Mesothelial cell of epicardium (in vitro differentiated cells): ENCODE results near the gene SPRY1. TPM values are rescaled to one million over a fixed set of nuclear protein-coding genes. Genes with fewer than 3 reads are reported as not detected.

ENCODE experiments used
- DNase-seq, 2 experiments: peaks; one replicate each; pipeline ENCODE4 v3.0.0; 2021; ENCODE audit warnings: low spot score in 2 of 2; ENCODE audit not compliant: unreplicated experiment in 2 of 2
- H3K27ac Mint-ChIP-seq: 2 replicates; pipeline ENCODE4 v1.8.0; 2021; ENCODE audit warnings: mixed read lengths
- H3K27me3 Mint-ChIP-seq: 2 replicates; pipeline ENCODE4 v1.8.0; 2021; ENCODE audit warnings: low read depth, mixed read lengths
- H3K36me3 Mint-ChIP-seq: 2 replicates; pipeline ENCODE4 v1.8.0; 2021; ENCODE audit warnings: mixed read lengths
- H3K4me1 Mint-ChIP-seq: 2 replicates; pipeline ENCODE4 v1.8.0; 2021; ENCODE audit warnings: mixed read lengths
- H3K4me3 Mint-ChIP-seq: 2 replicates; pipeline ENCODE4 v1.8.0; 2021; ENCODE audit warnings: mild to moderate bottlenecking, moderate library complexity, mixed read lengths
- H3K9me3 Mint-ChIP-seq: 2 replicates; pipeline ENCODE4 v1.8.0; 2021; ENCODE audit warnings: mixed read lengths
- total RNA-seq: library from RNA; stranded (reverse); gene quantifications from 3 replicates; pipeline ENCODE4 v1.2.1, GENCODE V29; 2021
- TF ChIP-seq, protein P1 (sequence below): fragments of 200-600 bp; sonication (generic); IDR thresholded peaks from one replicate; pipeline ENCODE4 v1.5.0; 2021; ENCODE audit warnings: antibody characterized with exemption; ENCODE audit not compliant: unreplicated experiment

The SPRY1 gene
- total RNA-seq, 1 donor from 2014 or later, result 42.0 TPM

DNA sequence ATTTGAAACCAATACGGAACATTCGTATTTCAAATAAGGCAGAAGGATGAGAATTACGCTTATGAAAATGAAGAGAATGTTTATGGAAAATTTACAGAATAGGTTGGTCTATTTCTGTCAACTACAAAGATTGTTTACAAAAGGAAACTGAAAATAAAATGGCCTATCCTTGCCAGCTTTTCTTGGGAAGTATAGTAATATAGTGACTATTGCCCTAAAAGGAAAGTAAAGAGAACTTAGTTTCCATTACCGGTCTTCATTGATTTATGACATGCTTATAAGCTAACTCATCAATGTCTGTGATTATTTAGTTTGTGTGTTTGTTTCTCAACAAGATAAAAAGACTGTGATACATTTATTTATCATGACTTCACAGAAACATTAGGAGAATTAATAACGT, 2.9 kb upstream of the SPRY1 start:
- TF ChIP-seq, protein P1, sequence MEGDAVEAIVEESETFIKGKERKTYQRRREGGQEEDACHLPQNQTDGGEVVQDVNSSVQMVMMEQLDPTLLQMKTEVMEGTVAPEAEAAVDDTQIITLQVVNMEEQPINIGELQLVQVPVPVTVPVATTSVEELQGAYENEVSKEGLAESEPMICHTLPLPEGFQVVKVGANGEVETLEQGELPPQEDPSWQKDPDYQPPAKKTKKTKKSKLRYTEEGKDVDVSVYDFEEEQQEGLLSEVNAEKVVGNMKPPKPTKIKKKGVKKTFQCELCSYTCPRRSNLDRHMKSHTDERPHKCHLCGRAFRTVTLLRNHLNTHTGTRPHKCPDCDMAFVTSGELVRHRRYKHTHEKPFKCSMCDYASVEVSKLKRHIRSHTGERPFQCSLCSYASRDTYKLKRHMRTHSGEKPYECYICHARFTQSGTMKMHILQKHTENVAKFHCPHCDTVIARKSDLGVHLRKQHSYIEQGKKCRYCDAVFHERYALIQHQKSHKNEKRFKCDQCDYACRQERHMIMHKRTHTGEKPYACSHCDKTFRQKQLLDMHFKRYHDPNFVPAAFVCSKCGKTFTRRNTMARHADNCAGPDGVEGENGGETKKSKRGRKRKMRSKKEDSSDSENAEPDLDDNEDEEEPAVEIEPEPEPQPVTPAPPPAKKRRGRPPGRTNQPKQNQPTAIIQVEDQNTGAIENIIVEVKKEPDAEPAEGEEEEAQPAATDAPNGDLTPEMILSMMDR, result no peak
- Mint-ChIP-seq H3K27ac (no peak overlapping the region), H3K27me3 (no peaks in the 10 kb centered on the region), H3K4me3 (no peak overlapping the region), H3K9me3 (no peaks in the 10 kb centered on the region), H3K4me1 (peaks cover 8% of the 10 kb centered on the region), H3K36me3 (no peaks in the 10 kb centered on the region)
- DNase-seq, result no peak

DNA sequence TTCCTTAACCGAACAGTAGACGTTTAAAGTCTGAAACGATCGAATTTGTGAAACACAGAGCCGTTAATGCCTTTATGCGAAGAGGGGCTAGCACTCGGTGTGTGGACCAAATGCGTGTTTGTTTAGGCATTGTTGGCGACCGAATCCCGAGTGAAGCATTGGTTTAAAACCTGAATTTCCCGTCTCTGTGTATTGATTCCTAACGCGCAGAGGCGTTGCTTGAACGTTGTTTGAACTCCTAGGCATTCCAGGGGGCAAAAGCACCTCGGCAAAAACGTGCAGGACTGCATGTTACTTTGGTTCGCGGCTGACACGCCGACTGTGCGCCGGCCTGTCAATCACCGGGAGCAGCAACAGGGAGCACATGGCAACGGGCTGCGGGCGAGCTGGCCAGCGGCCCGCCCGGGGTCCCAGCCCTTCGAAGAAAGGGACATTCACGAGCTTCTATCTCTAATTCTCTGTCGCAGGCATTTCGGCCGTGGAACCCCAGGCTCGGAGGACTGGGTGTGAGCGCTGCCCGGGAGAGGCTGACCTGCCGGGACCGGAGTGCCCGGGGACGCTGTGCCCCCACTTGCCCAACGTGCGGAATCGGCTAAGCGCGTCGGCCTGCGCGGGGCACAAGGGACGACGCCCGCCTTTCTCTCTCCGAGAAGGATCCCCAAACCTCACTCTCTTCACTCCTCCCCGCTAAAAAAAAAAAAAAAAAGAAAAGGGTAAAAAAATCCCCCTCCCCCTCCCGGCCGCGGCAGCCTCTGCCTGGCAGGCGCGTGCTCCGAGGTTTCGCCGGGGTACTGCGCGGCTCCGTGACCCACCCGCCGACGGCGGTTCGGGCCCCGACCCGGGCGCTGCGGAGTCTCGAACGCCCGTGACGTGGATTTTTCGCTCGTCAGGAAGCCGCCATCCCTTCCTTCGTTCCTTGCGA, 810 bp downstream of the SPRY1 start:
- TF ChIP-seq, protein P1, result no peak
- DNase-seq, result peak in 1 of 2 experiments; percentile 60
- Mint-ChIP-seq H3K27me3 (no peaks in the 10 kb centered on the region), H3K9me3 (no peaks in the 10 kb centered on the region), H3K27ac (peak overlapping the region; percentile 98), H3K4me3 (peak overlapping the region; percentile 96), H3K36me3 (peaks cover 5% of the 10 kb centered on the region), H3K4me1 (peaks cover 28% of the 10 kb centered on the region)

DNA sequence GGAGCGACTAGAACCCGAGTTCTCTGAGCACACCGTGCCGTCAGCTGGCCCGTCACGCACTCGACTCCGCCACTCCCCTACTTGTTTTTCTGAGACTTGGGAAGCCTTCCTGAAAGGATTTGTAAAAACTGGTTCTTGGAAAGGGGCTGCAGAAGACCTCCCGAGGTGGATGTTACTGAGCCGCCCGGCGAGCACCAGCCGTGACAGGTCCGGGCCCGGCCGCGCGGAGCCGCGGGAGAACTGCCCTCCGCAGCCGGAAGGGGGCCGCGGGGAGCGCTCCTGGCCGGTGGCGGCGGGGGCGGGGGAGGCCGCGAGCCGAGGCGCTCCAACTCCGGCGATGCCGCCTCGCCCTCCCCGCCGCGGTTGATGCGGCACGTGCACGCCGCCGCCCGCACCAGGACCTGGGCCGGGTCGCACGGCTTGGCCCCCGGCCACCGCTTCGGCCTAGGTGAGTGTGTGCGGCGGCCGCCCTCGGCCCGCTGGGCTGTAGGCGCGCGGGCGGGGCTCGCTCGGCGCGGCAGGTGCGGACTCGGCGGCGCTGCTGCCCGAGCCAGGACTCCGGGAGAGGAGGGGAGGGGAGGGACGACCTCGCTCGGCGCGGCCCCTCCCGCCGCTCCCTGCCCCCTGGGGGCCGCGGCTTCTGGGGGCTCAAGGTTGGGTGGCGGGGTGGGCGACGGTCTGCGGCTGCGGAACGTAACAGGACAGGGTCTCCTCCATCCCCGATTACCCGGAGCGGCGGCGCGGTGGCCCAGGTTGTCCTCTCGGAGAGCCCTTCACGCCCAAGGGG, 1.7 kb downstream of the SPRY1 start:
- Mint-ChIP-seq H3K4me3 (peak overlapping the region; percentile 96), H3K27me3 (no peaks in the 10 kb centered on the region), H3K36me3 (peaks cover 14% of the 10 kb centered on the region), H3K4me1 (peaks cover 31% of the 10 kb centered on the region), H3K27ac (peak overlapping the region; percentile 94), H3K9me3 (no peaks in the 10 kb centered on the region)
- DNase-seq, result peak; percentile 63 to 80
- TF ChIP-seq, protein P1, result peak; percentile 48

DNA sequence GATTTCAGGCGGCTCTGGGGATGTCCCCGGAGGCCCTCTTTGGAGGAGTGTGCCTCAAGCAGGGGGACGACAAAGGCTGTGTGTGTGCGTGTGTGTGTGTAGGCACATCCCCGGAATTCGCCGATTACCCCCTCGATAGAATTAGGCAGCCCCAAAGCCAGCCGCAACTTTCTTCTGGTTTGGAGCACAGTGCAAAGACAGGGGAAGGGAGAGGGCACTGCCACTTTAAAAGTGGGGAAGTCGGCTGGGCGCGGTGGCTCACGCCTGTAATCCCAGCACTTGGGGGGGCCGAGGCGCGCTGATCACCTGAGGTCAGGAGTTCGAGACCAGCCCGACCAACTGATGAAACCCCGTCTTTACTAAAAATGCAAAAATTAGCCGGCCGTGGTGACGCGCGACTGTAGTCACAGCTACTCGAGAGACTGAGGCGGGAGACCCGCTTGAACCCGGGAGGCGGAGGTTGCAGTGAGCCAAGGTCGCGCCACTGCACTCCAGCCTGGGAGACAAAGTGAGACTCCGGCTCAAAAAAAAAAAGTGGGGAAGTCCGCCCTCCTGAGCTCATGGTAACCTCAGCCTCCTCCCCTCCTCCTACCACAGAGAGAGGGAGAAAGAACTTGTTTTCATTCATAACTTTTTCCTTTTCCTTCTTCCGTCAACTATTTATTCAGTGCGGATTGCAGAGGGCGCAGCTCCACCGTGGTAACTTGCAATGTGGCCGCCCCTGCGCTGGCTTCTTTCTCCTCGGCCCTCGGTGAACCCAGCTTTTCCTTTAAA, 2.4 kb downstream of the SPRY1 start:
- DNase-seq, result peak in 1 of 2 experiments; percentile 63
- H3K27ac Mint-ChIP-seq, result peak overlapping the region; percentile 94

More for the DNA sequence above, 2.4 kb downstream of the SPRY1 start:
- Mint-ChIP-seq H3K27me3 (no peaks in the 10 kb centered on the region), H3K36me3 (peaks cover 17% of the 10 kb centered on the region), H3K9me3 (no peaks in the 10 kb centered on the region), H3K4me1 (peaks cover 37% of the 10 kb centered on the region), H3K4me3 (peak overlapping the region; percentile 95)
- TF ChIP-seq, protein P1, result no peak
